H1 (cell line): ENCODE data around the gene MGRN1.

Experiments
- BCL11A ChIP-seq, 2 experiments: IDR thresholded peaks; one replicate each; pipeline ENCODE4 v1.6.1; 2011; ENCODE audit warnings: low read depth in 2 of 2, low read length in 2 of 2, mild to moderate bottlenecking in 2 of 2
- CHD2 ChIP-seq: IDR thresholded peaks from 2 replicates; pipeline ENCODE4 v1.6.1; 2012; ENCODE audit warnings: low read length, improper control_type of control experiment
- GTF2F1 ChIP-seq: IDR thresholded peaks from 2 replicates; pipeline ENCODE4 v1.6.1; 2012; ENCODE audit warnings: low read depth, low read length, improper control_type of control experiment, borderline replicate concordance
- MAX ChIP-seq: IDR thresholded peaks from 2 replicates; pipeline ENCODE4 v1.6.1; 2012; ENCODE audit warnings: inconsistent platforms
- POLR2A ChIP-seq, 2 experiments: IDR thresholded peaks; 1 replicate in 1 of 2; 2 replicates in 1 of 2; pipeline ENCODE4 v1.6.1; 2011; ENCODE audit warnings: low read depth in 2 of 2, low read length in 2 of 2, mild to moderate bottlenecking in 2 of 2; ENCODE audit errors: control extremely low read depth in 1 of 2
- SIX5 ChIP-seq: IDR thresholded peaks from 2 replicates; pipeline ENCODE4 v1.6.1; 2011; ENCODE audit warnings: mild to moderate bottlenecking, low read depth, low read length
- TF ChIP-seq, protein P1 (sequence below), 3 experiments: IDR thresholded peaks; 1 replicate in 2 of 3; 2 replicates in 1 of 3; pipeline versions ENCODE4 v1.5.1 to v1.6.1; 2011; ENCODE audit warnings: low read length in 3 of 3, mild to moderate bottlenecking in 3 of 3, inconsistent platforms in 2 of 3, low read depth in 1 of 3, moderate library complexity in 1 of 3; ENCODE audit not compliant: insufficient read depth in 1 of 3; ENCODE audit errors: control extremely low read depth in 1 of 3

DNA sequence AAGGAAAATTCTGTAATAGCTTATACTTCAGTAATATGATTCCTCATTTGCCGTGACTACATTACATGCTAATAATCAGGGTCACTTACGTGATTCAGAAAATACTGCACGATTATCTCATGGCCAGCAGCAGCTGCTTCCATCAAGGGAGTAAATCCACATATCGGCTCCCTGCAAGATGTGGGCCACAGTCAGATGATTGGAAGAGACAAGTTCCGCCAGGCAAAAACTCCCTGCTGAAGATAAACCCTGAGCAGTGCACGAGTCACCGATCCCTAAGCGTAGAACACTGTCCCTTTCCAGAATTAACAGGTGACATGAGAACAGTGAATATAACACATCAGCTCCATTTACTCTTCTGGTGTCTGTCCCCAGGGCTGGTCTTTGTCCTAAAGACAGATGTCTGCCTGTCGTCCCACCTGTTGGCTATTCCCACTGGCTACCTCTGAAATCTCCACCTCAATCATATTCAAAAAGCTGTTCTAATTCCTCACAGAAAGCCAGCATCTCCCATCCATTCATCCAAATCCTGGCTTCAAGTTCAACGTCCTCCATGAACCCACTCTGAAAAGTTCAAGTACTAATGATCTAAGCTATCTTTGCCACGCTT lies 100.1 kb downstream of the MGRN1 start:
- TF ChIP-seq MAX (no peak), SIX5 (no peak), BCL11A (IDR thresholded peaks at IDR 0.05; ENCODE audit: low read depth in 2 of 2, low read length in 2 of 2) (no peak), POLR2A (IDR thresholded peaks at IDR 0.05; ENCODE audit: control extremely low read depth in 1 of 2, low read depth in 2 of 2, low read length in 2 of 2) (no peak), GTF2F1 (no peak), CHD2 (no peak)
- TF ChIP-seq, protein P1, sequence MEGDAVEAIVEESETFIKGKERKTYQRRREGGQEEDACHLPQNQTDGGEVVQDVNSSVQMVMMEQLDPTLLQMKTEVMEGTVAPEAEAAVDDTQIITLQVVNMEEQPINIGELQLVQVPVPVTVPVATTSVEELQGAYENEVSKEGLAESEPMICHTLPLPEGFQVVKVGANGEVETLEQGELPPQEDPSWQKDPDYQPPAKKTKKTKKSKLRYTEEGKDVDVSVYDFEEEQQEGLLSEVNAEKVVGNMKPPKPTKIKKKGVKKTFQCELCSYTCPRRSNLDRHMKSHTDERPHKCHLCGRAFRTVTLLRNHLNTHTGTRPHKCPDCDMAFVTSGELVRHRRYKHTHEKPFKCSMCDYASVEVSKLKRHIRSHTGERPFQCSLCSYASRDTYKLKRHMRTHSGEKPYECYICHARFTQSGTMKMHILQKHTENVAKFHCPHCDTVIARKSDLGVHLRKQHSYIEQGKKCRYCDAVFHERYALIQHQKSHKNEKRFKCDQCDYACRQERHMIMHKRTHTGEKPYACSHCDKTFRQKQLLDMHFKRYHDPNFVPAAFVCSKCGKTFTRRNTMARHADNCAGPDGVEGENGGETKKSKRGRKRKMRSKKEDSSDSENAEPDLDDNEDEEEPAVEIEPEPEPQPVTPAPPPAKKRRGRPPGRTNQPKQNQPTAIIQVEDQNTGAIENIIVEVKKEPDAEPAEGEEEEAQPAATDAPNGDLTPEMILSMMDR (IDR thresholded peaks at IDR 0.05; ENCODE audit: control extremely low read depth in 1 of 3, insufficient read depth in 1 of 3, low read depth in 1 of 3, low read length in 3 of 3): no peak
